Thyroid gland (tissue), 4 donors: ENCODE measurements around the gene RDX. TPM values are rescaled to one million over a fixed set of nuclear protein-coding genes. Genes with fewer than 3 reads are reported as not detected.
A peak's percentile ranks its signal among the peaks of the same experiment; 100 is the strongest.

Source experiments
- DNase-seq, 2 donors: peaks; one replicate each; pipeline ENCODE4 v3.0.0-alpha.2; 2019
- H3K27ac ChIP-seq, 3 donors: fragments of 200-600 bp; sonication (generic); 1 replicate in 2 of 3; 2 replicates in 1 of 3; pipeline ENCODE4 v1.5.1; 2016 to 2019; ENCODE audit warnings: mild to moderate bottlenecking in 1 of 3, moderate library complexity in 1 of 3
- H3K27me3 ChIP-seq: fragments of 200-600 bp; sonication (generic); one replicate; pipeline ENCODE4 v1.5.1; 2019
- H3K36me3 ChIP-seq, 2 donors: fragments of 200-600 bp; sonication (generic); one replicate each; pipeline ENCODE4 v1.5.1; 2016 to 2019
- H3K4me1 ChIP-seq, 2 donors: fragments of 200-600 bp; sonication (generic); one replicate each; pipeline ENCODE4 v1.5.1; 2017 to 2019
- H3K4me3 ChIP-seq, 3 donors: fragments of 200-600 bp; sonication (generic); replicated peaks in 1 of 3; 1 replicate in 2 of 3; 2 replicates in 1 of 3; pipeline ENCODE4 v1.5.1; 2016; ENCODE audit warnings: mild to moderate bottlenecking in 1 of 3
- H3K9me3 ChIP-seq: fragments of 200-600 bp; sonication (generic); one replicate; pipeline ENCODE4 v1.5.1; 2017
- POLR2A ChIP-seq, 2 donors: fragments of 450-650 bp; IDR thresholded peaks; one replicate each; pipeline ENCODE4 v1.6.1; 2017; ENCODE audit warnings: antibody characterized with exemption in 2 of 2, mild to moderate bottlenecking in 2 of 2, moderate library complexity in 1 of 2
- WGBS, 2 donors: methylation state at CpG; one replicate each; pipeline ENCODE4 v1.1.5; 2017; 5-methylcytosine and 5-hydroxymethylcytosine counted together
- intact Hi-C: fragments of 100-400 bp; cut with DNase I; formaldehyde crosslinking; loops from one replicate; pipeline ENCODE4 v1.15.1; 2023
- total RNA-seq, 4 donors: library from RNA; depleted of rRNA; stranded (reverse); fragments of >200 nt; gene quantifications; one replicate each; pipeline ENCODE4 v1.2.3, GENCODE V29; 2016
- TF ChIP-seq, protein P1 (sequence below), 6 experiments: fragments of 200-600 bp in 3 of 6; fragments of 450-650 bp in 3 of 6; sonication (generic) in 3 of 6; IDR thresholded peaks; one replicate each; pipeline ENCODE4 v1.5.1; 2016 to 2019; ENCODE audit warnings: antibody characterized with exemption in 6 of 6, mild to moderate bottlenecking in 2 of 6, inconsistent platforms in 1 of 6, moderate library complexity in 1 of 6

The RDX gene
- total RNA-seq, 4 donors from 2014 or later = 83.2 to 138 (median 107) TPM

DNA sequence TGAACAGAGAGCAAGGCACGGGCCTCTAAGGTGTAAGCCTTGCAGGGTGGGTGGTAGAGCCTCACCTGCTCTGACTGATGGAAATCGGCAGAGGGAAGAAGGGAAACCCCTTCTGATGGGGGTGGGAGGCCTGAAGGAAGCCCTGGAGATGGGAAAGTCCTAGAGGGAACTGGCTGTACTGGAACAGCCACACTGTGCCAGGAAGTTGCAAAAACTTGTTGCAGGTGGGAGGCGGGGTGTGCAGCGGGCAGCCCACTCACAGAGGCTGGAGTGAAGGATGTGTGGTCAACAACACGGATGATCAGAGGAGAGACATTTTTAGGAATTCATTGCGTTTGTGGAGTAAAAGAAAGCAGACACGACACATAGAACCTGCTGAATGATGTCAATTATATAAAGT is 112.0 kb downstream of the RDX start:
- no peaks in the 10 kb centered on the region for H3K9me3 ChIP-seq
- DNase-seq = no peak
- no peak overlapping the region for H3K4me3 ChIP-seq
- 79 to 88% methylated on average over 7 of the region's 7 CpGs for WGBS, 2 donors
- no peaks in the 10 kb centered on the region for H3K36me3 ChIP-seq
- H3K27ac ChIP-seq = no peak overlapping the region
- no peaks in the 10 kb centered on the region for H3K27me3 ChIP-seq
- intact Hi-C loops = no loop called here
- H3K4me1 ChIP-seq = no peaks in the 10 kb centered on the region
- no peak for TF ChIP-seq POLR2A (IDR thresholded peaks at IDR 0.05)
- TF ChIP-seq, protein P1, sequence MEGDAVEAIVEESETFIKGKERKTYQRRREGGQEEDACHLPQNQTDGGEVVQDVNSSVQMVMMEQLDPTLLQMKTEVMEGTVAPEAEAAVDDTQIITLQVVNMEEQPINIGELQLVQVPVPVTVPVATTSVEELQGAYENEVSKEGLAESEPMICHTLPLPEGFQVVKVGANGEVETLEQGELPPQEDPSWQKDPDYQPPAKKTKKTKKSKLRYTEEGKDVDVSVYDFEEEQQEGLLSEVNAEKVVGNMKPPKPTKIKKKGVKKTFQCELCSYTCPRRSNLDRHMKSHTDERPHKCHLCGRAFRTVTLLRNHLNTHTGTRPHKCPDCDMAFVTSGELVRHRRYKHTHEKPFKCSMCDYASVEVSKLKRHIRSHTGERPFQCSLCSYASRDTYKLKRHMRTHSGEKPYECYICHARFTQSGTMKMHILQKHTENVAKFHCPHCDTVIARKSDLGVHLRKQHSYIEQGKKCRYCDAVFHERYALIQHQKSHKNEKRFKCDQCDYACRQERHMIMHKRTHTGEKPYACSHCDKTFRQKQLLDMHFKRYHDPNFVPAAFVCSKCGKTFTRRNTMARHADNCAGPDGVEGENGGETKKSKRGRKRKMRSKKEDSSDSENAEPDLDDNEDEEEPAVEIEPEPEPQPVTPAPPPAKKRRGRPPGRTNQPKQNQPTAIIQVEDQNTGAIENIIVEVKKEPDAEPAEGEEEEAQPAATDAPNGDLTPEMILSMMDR (IDR thresholded peaks at IDR 0.05) = no peak

DNA sequence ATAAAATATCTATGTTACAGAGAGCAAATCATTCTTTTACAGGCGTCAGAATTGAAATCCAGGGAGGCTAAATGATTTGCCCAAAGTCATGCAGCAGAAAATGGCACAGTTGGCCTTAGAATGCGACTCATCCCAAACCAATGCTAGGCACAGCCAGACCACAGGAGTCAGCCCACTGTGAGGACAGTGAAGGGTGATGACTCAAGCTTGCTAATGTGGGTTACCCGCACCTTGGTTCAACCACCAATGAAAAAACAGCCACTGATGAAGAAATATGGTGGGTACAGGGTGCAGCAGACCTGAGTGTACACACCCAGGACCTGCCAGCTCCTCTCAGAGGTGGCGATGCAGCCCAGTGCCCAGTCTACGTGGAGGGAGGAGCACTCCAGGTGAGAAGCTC is 113.5 kb downstream of the RDX start:
- no peak overlapping the region for H3K27ac ChIP-seq
- TF ChIP-seq, protein P1 (IDR thresholded peaks at IDR 0.05) = no peak
- no peak for TF ChIP-seq POLR2A (IDR thresholded peaks at IDR 0.05)
- H3K4me3 ChIP-seq = no peak overlapping the region
- 86 to 95% methylated on average over 4 to 5 of the region's 5 CpGs for WGBS, 2 donors
- intact Hi-C loops = no loop called here
- no peaks in the 10 kb centered on the region for H3K9me3 ChIP-seq
- no peaks in the 10 kb centered on the region for H3K36me3 ChIP-seq
- H3K27me3 ChIP-seq = no peaks in the 10 kb centered on the region
- DNase-seq = no peak
- H3K4me1 ChIP-seq = no peaks in the 10 kb centered on the region

DNA sequence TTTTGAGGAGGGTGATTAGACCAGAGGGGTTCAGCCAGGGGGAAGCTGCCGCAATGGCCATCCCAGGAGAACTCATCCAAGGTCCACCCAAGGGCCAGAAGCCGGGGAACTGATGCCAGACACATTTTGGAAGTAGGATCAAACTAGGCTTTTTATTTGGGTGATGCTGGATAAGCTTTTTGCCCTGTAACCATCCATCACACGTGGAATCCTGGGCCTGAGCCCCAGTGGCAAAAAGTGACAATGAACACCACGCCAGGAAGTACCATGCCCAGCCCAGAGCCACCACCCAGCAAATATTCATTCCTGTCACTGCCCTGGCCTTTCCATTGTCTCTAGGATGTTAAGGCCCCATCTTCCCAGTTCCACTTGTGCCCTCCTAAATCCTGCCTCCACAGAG is 117.3 kb downstream of the RDX start:
- Histone ChIP-seq H3K9me3 (no peaks in the 10 kb centered on the region), H3K27me3 (no peaks in the 10 kb centered on the region), H3K36me3 (no peaks in the 10 kb centered on the region), H3K4me3 (no peak overlapping the region), H3K4me1 (peaks cover 19 to 20% of the 10 kb centered on the region in 2 donors), H3K27ac (no peak overlapping the region)
- WGBS, 2 donors = 83 to 97% methylated on average over 4 of the region's 4 CpGs
- DNase-seq = no peak
- no peak for TF ChIP-seq POLR2A (IDR thresholded peaks at IDR 0.05)
- TF ChIP-seq, protein P1 (IDR thresholded peaks at IDR 0.05) = no peak
- intact Hi-C loops = no loop called here

DNA sequence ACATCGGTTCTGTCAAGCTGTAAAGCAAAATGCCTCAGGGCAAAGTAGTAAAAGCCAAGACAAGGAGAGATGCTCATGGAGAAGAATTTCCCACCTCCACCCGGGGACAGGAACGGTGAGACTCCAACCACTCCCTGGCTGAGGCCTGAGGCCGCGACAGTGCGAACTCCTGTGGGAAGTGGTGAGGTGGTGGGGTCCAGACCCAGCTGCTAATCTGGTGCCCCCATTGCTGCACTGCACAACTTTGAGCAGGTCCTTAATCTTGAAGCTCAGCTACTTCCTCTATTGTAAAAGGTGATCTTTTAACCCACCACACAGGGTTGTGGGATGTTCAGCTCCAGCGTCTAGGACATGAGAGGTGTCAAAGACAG is 119.3 kb downstream of the RDX start:
- WGBS, 2 donors = 81 to 83% methylated on average over 7 of the region's 7 CpGs
- Histone ChIP-seq H3K9me3 (no peaks in the 10 kb centered on the region), H3K4me3 (no peak overlapping the region), H3K27ac (peak overlapping the region in 1 of 3 donors; percentile 84), H3K4me1 (peaks cover 20 to 27% of the 10 kb centered on the region in 2 donors), H3K36me3 (no peaks in the 10 kb centered on the region), H3K27me3 (no peaks in the 10 kb centered on the region)
- no peak for DNase-seq
- intact Hi-C loops = no loop called here
- no peak for TF ChIP-seq POLR2A (IDR thresholded peaks at IDR 0.05)
- TF ChIP-seq, protein P1 (IDR thresholded peaks at IDR 0.05) = no peak

DNA sequence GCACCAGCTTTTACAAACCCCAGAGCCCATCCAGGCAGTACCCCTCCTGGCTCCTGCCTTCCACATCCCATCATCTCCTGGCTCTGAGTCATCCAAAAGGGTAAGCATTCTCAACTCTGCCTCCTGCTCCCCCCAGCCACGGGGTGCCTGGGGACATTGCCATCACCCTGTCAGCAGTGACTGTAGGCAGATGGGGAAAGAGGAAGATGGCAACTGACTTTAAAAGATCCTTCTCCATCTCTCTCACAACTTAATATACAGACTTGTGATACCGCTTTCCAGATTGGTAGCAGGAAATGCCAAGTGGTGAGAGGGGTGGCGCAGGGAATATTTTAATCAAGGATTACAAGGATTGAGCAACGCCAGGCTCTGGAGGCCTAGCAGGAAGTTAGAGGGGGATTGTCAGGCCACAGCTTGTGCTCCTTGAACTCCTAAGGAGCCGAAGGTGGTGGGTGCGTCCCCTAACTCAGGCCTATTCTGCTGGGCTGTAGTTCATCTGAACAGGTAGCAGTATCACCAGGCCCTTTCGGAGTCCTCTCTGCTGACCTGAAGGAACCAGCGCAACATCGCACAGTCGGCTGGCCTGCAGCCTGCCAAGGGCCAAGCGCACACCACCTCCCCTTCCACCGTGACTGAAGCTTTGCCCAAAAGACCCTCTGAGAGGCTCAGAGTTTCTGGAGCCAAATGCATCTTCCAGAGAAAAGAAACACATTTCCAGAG is 119.9 kb downstream of the RDX start:
- no peak for TF ChIP-seq POLR2A (IDR thresholded peaks at IDR 0.05)
- TF ChIP-seq, protein P1 (IDR thresholded peaks at IDR 0.05) = no peak
- 89 to 94% methylated on average over 12 of the region's 12 CpGs for WGBS, 2 donors
- Histone ChIP-seq H3K27me3 (no peaks in the 10 kb centered on the region), H3K4me1 (peaks cover 20 to 27% of the 10 kb centered on the region in 2 donors), H3K27ac (peak overlapping the region; percentile 84 to 95 (median 95)), H3K36me3 (no peaks in the 10 kb centered on the region), H3K9me3 (no peaks in the 10 kb centered on the region), H3K4me3 (no peak overlapping the region)
- intact Hi-C loops = no loop called here
- DNase-seq = no peak
